GM11168 (cell line): ENCODE results near the gene RREB1.

Experiments used
- in situ Hi-C: fragments of 300-500 bp; cut with MboI; formaldehyde crosslinking; loops from one replicate; pipeline ENCODE4 v1.12.0; 2022; ENCODE audit warnings: low sequenced_read_pairs; ENCODE audit not compliant: unreplicated experiment

RREB1 gene, protein sequence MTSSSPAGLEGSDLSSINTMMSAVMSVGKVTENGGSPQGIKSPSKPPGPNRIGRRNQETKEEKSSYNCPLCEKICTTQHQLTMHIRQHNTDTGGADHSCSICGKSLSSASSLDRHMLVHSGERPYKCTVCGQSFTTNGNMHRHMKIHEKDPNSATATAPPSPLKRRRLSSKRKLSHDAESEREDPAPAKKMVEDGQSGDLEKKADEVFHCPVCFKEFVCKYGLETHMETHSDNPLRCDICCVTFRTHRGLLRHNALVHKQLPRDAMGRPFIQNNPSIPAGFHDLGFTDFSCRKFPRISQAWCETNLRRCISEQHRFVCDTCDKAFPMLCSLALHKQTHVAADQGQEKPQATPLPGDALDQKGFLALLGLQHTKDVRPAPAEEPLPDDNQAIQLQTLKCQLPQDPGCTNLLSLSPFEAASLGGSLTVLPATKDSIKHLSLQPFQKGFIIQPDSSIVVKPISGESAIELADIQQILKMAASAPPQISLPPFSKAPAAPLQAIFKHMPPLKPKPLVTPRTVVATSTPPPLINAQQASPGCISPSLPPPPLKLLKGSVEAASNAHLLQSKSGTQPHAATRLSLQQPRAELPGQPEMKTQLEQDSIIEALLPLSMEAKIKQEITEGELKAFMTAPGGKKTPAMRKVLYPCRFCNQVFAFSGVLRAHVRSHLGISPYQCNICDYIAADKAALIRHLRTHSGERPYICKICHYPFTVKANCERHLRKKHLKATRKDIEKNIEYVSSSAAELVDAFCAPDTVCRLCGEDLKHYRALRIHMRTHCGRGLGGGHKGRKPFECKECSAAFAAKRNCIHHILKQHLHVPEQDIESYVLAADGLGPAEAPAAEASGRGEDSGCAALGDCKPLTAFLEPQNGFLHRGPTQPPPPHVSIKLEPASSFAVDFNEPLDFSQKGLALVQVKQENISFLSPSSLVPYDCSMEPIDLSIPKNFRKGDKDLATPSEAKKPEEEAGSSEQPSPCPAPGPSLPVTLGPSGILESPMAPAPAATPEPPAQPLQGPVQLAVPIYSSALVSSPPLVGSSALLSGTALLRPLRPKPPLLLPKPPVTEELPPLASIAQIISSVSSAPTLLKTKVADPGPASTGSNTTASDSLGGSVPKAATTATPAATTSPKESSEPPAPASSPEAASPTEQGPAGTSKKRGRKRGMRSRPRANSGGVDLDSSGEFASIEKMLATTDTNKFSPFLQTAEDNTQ (N-terminal part only)

DNA sequence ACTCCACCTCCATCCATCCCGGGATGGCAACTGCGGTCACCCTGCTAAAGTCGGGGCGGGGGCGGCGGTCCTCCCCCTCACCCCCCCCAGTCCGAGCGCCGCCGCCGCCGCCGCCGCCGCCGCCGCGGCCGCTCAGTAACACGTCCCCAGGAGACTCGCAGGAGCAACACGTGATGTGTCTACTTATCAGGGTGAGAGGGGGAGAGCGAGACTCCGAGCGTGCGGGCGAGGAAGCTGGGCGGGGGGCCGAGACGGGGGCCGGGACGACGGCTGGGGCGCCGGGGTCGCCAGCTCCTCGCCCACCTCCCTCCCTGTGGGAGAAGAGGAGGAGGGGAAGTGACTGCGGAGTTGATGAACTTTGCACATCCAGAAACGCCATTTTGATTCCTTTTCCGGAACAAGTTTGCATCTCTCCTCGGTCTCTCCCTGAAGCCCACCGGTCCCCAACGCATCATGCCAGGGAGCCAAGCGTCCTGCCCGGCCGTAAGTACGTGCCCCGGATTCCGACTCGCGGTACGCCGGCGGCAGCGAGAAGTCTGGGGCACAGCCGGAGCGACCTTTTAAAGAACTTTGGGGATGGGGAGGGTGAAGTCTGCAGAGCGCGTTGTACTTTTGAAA lies at the start of gene RREB1:
TSS of gene RREB1 (plus strand) at position 384 of the 618 bp plus-strand sequence. CDS start 73,951 bp downstream, outside the sequence.
- in situ Hi-C loops, result no loop called here

DNA sequence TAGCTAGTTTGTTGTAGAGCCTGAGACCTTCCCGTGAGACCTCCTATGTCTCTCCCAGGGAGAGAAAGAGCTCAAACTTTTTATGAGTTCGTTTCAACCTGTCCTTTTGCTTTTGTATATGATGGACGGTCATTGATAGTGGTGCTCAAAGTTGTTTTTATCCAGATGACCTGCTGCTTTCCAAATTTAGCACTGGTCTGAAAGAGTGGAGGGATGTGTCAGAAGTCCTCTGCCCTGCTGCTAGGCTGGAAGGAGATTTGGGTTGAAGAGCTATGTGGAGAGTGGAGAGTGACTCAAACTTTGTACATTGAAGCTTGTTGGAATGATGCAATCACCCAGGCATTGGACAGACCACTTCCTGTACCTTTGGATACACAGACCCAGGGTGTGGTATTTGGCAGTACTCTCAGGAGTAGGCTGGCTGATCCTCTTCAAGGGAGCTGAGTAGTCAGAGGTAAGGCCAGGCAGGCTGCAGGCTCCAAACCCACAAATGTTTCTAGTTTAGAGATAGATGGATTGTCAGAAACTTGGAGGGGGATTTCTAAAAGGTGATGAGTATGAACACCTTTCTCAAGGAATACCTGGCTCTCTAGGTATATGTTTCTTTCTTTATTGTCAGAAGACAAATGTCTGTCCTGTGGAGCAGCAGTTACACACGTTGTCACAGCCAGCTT lies 49.4 kb upstream of the RREB1 start:
- in situ Hi-C loops, result no loop called here

DNA sequence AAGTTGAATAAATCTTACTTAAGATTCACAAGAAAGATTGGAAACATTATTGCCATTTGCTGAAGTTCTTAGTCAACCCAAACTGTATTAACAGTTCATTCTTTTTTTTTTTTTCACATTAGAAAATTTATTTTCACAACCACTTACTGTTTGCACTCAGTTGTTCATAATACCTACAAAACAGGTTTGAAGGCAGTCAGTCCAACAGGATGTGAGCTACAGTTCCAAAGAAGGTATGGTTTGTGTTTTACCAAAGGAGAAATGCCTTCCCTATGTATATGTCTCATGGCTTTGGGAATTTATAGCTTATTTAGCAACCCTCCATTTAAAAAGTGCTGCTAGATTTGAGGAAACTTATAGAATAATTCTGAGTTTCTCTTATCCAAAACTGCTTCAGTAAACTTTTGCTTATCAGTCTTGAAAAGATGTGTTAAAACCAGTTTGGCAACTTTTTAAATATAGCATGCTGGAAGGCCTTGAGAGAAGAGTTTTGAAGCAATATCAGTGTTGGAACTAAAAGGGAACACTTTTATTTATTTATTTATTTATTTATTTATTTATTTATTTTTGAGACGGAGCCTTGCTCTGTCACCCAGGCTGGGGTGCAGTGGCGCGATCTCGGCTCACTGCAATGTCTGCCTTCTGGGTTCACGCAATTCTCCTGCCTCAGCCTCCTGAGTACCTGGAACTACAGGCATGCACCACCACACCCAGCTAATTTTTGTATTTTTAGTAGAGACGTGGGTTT lies 46.8 kb upstream of the RREB1 start:
- in situ Hi-C loops, result no loop called here

DNA sequence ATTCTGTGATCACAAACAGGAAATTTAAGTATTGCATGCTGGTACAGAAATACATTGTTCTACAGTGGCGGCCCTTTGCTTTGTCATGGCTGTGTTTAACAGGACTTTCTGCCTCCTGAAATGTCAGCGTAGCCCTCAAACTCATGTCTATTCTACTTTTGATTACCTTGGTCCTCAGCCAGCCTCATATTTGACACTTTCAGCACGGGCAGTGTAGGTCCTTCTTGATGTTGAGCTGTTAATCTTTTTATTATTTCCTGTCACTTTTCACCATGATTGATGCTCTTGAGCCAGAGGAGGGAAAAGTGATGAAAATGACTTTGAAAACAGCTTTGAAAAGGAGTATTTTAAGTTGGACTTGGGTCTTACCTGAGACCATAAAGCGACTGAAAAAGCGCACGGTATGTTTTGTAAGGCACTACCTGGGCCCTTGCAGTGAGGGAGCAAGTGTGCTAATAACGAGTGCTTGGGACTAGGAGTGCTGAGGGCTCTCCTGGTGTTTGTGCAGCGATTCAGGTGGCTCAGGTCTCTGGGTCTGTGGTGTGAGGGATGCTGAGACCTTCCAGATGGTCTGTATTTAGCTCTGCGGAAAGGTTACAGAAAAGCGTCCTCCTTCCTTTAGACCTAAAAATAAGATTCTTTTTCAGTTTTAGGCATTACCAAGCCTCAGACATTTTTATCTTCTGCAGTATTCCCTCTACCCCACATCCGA lies 45.2 kb upstream of the RREB1 start:
- in situ Hi-C loops, result no loop called here

DNA sequence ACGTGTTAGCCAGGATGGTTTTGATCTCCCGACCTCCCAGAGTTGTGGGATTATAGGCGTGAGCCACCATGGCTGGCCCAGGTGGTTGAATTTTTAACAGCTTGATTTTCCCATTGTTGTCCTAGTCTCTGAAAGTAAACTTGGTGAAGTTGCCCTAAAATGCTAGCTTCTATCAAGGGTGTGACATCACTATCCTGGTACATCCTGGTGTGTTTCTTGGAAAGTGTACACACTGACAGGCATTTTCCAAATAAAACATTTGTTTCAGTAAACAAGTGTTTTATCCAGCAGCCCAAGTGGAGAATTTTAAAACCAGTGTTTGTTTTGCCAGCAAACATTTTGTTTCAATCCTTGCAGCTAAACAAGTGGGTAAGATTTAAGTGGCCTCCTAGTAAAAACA lies 40.5 kb upstream of the RREB1 start:
- in situ Hi-C loops, result no loop called here

DNA sequence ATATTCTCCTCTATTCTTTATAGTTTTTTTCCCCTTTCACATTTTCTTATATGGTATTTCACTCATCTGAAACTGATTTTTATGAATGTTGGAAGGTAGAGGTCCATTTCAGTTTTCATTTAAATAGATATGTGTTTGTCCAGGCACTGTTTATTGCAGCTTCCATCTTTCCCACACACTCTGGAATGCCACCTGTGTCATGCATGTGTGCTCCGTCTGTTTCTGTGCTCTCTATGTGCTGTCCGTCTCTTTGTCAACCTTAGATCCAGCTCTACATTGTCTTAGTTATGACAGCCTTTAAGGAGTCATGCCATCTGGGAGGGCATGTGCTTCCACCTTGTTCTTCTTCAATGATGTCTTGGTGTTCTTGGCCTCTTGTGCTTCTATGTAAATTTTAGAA lies 36.4 kb upstream of the RREB1 start:
- in situ Hi-C loops, result no loop called here

DNA sequence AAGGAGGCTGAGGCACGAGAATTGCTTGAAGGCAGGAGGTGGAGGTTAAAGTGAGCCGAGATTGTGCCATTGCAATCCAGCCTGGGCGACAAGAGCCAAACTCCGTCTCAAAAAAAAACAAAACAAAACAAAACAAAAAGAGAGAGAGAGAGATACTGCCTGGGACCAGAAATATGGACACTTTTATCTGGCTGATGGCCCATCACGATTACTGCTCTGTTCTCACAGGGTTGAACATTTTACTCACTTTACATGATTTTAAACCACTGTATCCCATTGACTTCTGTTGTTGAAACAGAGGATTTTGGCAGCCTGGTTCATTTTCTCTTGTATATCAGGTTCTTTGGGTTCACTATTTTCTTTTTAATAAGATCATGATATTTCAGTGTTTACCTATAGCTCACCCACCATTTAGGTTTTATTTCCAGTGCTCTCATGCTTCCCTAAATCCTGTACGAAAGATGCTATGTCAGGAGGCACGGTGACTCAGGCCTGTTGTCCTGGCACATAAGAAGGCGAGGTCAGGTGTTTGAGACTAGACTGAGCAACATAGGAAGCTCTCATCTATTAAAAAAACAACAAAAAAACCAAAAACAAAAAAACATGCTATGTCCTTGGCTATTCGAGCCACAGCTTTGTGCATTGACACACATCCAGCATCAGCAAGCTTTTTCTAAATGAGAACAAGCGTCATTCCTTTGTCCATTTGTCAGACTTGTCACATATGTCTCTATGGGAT lies 34.5 kb upstream of the RREB1 start:
- in situ Hi-C loops, result no loop called here

DNA sequence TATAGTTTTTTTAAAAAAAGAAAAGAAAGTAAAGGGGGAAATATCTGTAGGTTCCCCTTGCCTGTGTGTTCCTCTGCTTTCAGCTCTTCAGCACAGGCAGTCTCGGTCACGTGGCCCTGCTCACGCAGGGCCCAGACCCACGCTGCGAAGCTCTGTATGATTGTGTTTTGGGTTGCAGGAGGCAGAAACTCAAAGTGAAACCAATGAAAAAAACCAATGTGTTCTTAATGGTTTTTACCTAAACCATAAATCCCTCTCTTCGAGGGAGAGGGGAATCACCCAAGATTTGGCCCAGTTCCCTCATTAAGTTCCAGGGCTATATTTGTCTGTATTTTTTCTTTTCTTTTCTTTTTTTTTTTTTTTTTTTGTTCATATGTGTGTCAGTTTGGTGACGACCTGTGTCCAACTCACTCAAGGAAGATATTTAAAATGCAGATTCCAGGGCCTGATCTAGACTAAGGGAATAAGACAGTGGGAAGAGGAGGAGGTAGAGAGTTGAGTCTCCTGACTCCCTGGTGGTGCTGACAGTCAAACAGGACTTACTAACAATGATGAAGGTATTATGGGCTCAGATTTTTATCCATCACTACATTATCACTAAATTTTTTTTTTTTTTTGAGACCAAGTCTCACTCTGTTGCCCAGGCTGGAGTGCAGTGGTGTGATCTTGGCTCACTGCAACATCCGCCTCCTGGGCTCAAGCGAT lies 33.8 kb upstream of the RREB1 start:
- in situ Hi-C loops, result no loop called here

DNA sequence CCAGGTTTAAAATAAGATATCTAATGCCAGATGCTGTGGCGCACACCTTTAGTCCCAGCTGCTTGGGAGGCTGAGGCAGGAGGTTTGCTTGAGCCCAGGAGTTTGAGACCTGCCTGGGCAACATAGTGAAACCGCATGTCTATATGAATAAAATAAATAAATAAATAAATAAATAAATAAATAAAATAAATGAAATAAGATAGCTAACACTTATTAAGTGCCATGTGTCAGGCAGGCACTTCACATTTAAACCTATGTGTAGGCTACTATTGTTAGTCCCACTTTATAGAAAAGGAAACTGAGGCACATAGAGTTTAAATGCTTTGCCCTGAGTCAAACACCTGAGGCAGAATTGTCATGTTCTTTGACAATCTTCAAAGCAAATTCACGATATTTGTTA lies 32.9 kb upstream of the RREB1 start:
- in situ Hi-C loops, result no loop called here

DNA sequence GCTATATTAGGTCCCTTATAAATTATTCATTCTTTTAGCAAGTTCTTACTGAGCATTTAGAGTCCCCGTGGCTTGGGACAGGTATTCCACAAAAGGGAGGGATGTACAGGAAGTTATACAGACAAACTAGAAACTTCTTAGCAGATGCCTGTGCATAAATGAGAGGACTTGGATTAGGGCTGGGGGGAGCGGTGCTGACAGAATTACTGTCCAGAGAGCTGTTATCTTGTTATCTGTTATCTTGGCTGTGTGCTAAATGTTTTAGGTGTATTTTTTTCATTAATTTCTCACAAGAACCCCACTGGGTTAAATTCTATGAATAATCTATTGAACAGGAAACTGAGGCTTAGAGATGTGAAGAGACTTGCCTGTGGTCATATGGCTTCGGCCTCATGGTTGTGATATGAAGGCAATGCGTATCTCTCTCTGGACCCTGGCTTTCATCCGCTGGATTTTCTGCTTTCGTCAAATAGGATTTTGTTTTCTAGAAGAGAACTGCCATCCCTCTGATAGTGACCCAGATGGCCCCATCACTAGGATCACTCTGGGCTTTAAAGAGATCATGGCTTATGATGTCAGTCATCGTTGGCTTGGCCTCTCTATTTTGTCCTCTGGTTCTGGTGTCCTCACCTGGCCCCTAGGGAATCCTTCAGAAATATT lies 32.3 kb upstream of the RREB1 start:
- in situ Hi-C loops, result no loop called here

DNA sequence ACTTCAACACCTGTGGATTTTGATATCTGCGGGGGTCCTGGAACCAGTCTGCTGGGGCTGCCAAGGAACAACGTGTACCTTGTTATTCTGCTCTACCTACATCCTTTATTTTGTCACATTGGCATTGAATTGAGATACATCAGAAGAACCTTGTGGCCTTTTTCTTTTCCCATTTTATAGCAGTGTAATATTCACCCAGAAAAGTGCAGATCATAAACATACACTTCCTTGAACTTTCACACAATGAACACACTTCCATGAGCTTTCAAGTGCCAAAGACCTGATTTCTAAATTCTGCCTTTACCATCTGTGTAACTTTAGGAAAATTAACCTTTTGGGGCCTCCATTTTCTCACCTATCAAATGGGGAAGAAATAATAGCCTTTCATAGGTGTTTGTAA lies 29.9 kb upstream of the RREB1 start:
- in situ Hi-C loops, result no loop called here

DNA sequence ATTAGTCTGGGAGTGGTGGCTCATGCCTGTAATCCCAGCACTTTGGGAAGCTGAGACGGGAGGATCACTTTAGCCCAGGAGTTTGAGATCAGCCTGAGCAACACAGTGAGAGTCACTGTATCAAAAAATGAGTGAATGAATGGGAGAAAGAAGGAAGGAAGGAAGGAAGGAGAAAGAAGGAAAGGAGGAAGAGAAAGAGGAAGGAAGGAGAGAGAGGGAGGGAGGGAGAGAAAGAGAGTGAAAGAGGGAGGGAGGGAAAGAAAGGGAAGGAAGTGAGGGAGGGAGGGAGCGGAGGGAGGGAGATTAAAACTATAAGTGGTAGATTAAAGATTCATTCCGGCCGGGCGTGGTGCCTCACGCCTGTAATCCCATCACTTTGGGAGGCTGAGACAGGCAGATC lies 28.9 kb upstream of the RREB1 start:
- in situ Hi-C loops, result no loop called here

DNA sequence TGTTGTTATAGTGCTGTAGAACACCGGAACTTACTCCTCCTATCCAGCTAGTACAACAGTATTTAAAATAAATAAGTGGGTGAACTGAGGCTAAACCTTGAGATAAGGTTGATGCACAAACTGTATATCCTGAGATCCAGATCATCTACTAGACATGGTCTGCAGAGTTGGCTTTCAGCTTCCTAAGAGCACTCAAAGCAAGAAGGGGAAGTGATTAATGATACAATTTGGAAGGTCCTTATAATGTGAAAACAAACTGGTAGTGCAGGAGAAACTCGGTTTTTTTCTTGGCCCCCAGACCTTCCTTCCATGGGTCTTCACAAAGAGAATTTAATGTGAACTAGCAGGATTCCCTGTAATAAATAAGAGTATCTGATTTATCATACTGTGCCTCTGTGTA lies 27.4 kb upstream of the RREB1 start:
- in situ Hi-C loops, result no loop called here

DNA sequence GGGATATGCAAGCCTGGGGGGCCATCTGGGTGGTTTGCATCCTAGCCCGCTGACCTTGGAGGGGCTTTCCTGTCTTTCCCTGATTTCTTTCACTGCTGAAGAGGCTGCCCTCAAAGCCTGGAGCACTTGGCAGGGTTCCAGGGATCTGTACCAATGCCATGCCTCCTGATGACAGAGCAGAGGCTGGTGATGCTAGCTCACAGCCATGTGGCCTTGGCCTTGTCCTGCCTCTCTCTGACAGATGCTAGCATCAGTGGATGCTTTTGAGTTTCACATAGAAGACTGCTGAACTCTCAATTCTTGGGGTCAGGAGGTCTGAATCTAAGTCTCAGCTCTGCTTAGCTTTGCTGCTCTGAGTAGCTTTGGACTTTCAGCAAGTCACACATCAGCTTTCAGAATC lies 21.9 kb upstream of the RREB1 start:
- in situ Hi-C loops, result no loop called here

DNA sequence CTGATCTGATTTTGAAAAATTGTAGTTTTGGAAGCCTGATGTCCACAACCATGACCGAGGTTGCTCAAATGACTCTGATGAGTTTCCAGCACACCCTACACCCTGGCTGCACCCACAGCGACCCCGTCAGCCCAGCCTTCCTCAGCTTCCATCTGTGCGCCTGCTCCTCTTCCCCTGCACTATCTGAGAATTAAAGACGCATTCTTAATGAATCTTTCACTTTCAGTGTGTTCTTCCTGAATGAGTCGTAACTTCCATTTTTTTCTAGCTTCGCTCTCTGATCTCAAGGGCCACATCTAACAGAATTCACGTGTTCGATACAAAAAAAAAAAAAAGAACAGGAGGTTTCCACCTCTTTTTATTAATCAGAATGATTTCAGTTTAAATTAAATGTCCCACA lies 21.3 kb upstream of the RREB1 start:
- in situ Hi-C loops, result no loop called here

DNA sequence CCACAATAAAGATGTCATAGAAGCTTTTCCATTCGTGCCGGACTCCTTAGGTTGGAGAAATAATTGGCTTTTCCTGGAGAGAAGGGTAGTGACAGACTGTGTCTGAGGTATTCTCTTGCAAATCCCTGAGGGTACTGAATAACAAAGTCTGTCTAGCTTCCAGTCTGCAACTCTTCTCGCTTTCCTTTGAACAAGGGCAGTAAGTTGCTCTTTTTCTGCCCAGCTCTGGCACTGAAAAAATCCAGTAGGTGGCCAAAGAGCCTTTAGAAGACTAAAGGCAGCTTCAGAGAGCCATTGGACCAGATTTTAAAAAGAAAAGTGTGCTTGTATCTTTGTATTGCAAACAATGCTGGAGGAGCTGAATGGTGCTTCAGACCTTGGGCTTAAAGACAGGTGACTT lies 20.7 kb upstream of the RREB1 start:
- in situ Hi-C loops, result no loop called here

DNA sequence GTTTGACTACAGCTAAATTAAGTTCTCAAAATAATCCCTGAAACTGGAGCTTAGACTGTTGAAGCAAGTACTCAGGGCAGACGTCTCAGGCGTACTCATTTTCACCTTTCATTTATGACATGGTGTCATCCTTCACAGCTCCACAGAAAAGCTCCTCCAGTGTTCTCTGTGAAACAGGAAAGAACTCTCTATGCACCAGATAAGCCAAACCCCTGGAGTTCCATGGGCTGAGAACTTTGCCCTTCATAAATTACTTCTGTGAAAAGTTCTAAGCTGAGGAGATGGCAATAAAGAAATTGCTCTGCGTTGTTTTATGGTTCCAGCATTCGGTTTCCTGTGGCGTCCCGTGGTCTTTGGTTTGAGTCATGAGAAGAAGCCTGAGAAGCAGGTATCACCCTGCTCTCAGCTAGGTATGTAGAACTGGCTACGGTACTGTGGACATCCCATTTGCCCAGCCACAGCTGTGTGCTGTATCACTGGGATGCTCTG lies 20.2 kb upstream of the RREB1 start:
- in situ Hi-C loops, result no loop called here
